ENCODE data around the gene TAF8.

DNA sequence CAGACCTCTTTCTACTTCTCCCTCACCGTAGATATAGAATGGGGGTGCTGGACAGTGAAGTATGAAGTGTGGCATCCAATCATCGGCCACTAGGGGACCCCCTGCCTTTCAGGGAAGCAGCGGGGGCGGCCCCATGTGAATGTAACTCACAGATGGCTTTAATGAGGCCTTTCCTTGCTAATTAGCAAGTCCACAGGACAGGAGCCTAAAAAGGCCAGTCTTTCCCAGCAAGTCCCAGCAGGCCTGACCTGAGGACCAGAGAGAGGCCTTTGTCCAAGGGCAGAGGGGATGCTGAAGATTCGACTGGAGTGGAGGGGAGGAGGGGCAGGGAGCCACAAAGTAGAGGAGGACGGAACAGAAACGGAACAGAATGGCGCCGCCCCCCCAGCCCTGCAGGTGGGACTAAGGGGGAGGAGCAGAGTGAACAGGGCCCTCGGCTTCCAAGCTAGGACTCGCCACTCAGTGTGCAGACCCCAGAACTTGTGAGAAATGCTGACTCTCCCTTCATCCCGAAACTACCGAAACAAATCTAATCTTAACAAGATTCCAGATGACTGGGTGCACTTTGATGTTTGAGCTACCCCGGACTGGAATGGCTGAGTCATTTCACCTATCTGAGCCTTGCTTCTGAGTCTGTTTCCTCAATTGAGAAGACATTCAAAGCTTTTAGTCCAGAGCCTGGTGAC, 86.3 kb downstream of the TAF8 start:
- TF ChIP-seq RFX5 (IDR thresholded peaks at IDR 0.05; ENCODE audit: low read length) (no peak), CTCF (IDR thresholded peaks at IDR 0.05) (peak; percentile 56), MXI1 (IDR thresholded peaks at IDR 0.05; ENCODE audit: low read depth, low read length) (no peak), JUND (IDR thresholded peaks at IDR 0.05) (no peak; the same call in 1 of the 2 replicates), GABPA (IDR thresholded peaks at IDR 0.05; ENCODE audit: low read depth) (no peak), FOSL2 (IDR thresholded peaks at IDR 0.05; ENCODE audit: borderline replicate concordance, low read depth) (peak; percentile 64; the same call in 1 of the 2 replicates), SMC3 (IDR thresholded peaks at IDR 0.05; ENCODE audit: low read depth, low read length) (peak; percentile 26; the same call in 1 of the 2 replicates), ZBTB33 (IDR thresholded peaks at IDR 0.05; ENCODE audit: borderline replicate concordance, low read depth) (no peak), POLR2AphosphoS5 (IDR thresholded peaks at IDR 0.05; ENCODE audit: low read depth, low read length) (no peak), CHD2 (IDR thresholded peaks at IDR 0.05; ENCODE audit: low read length, partially characterized antibody) (no peak), EP300 (IDR thresholded peaks at IDR 0.05; ENCODE audit: borderline replicate concordance in 1 of 2, low read depth in 1 of 2, low read length in 1 of 2) (no peak), TEAD4 (IDR thresholded peaks at IDR 0.05; ENCODE audit: borderline replicate concordance, insufficient read depth) (no peak), ELF1 (IDR thresholded peaks at IDR 0.05) (no peak)
- TF ChIP-seq, protein P1, sequence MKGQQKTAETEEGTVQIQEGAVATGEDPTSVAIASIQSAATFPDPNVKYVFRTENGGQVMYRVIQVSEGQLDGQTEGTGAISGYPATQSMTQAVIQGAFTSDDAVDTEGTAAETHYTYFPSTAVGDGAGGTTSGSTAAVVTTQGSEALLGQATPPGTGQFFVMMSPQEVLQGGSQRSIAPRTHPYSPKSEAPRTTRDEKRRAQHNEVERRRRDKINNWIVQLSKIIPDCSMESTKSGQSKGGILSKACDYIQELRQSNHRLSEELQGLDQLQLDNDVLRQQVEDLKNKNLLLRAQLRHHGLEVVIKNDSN (IDR thresholded peaks at IDR 0.05; ENCODE audit: borderline replicate concordance, low read depth): no peak

Measured in SK-N-SH (cell line).